Neutrophil (primary cell): ENCODE data around the gene PKP3.
"Not testable (repeated sequence)": the region's sequence is repeated elsewhere in the genome, so short reads cannot be mapped to it uniquely, and the experiment has no call there.

Experiments used
- H3K27ac ChIP-seq: fragments of 200-600 bp; sonication (generic); 2 replicates; pipeline ENCODE4 v1.5.1; 2016; ENCODE audit warnings: mild to moderate bottlenecking, moderate library complexity
- H3K27me3 ChIP-seq: fragments of 200-600 bp; sonication (generic); 2 replicates; pipeline ENCODE4 v1.6.0; 2016; ENCODE audit warnings: mild to moderate bottlenecking
- H3K36me3 ChIP-seq: fragments of 200-600 bp; sonication (generic); 2 replicates; pipeline ENCODE4 v1.5.1; 2017
- H3K4me1 ChIP-seq, 2 experiments: fragments of 200-600 bp in 1 of 2; sonication (generic) in 1 of 2; 1 replicate in 1 of 2; 2 replicates in 1 of 2; pipeline versions ENCODE4 v1.5.1 to v1.6.1; 2013 to 2016; ENCODE audit warnings: low read depth in 1 of 2, low read length in 1 of 2, mild to moderate bottlenecking in 1 of 2, moderate library complexity in 1 of 2; ENCODE audit not compliant: control insufficient read depth in 1 of 2, insufficient read depth in 1 of 2
- H3K4me3 ChIP-seq, 2 experiments: fragments of 200-600 bp in 1 of 2; sonication (generic) in 1 of 2; 1 replicate in 1 of 2; 2 replicates in 1 of 2; pipeline ENCODE4 v1.5.1; 2013 to 2016; ENCODE audit warnings: low read depth in 1 of 2, low read length in 1 of 2, mild to moderate bottlenecking in 1 of 2, moderate library complexity in 1 of 2
- H3K9me3 ChIP-seq: fragments of 200-600 bp; sonication (generic); 2 replicates; pipeline ENCODE4 v1.5.1; 2016
- TF ChIP-seq, protein P1 (sequence below): fragments of 200-600 bp; sonication (generic); IDR thresholded peaks from 2 replicates; pipeline ENCODE4 v1.5.1; 2016; ENCODE audit warnings: antibody characterized with exemption

The PKP3 gene

GRCh38 chr11:433641-434040 lies 39.6 kb downstream of the PKP3 start:
- H3K36me3 ChIP-seq, result no peaks in the 10 kb centered on the region
- H3K9me3 ChIP-seq, result no peaks in the 10 kb centered on the region
- H3K4me3 ChIP-seq, result no peak overlapping the region
- no peaks in the 10 kb centered on the region for H3K27me3 ChIP-seq
- TF ChIP-seq, protein P1, sequence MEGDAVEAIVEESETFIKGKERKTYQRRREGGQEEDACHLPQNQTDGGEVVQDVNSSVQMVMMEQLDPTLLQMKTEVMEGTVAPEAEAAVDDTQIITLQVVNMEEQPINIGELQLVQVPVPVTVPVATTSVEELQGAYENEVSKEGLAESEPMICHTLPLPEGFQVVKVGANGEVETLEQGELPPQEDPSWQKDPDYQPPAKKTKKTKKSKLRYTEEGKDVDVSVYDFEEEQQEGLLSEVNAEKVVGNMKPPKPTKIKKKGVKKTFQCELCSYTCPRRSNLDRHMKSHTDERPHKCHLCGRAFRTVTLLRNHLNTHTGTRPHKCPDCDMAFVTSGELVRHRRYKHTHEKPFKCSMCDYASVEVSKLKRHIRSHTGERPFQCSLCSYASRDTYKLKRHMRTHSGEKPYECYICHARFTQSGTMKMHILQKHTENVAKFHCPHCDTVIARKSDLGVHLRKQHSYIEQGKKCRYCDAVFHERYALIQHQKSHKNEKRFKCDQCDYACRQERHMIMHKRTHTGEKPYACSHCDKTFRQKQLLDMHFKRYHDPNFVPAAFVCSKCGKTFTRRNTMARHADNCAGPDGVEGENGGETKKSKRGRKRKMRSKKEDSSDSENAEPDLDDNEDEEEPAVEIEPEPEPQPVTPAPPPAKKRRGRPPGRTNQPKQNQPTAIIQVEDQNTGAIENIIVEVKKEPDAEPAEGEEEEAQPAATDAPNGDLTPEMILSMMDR, result no peak
- H3K27ac ChIP-seq, result no peak overlapping the region
- H3K4me1 ChIP-seq, result no peaks in the 10 kb centered on the region

GRCh38 chr11:434496-434895 lies 40.5 kb downstream of the PKP3 start:
- no peaks in the 10 kb centered on the region for H3K4me1 ChIP-seq
- H3K36me3 ChIP-seq, result no peaks in the 10 kb centered on the region
- TF ChIP-seq, protein P1, result no peak
- H3K4me3 ChIP-seq, result no peak overlapping the region
- H3K27ac ChIP-seq, result no peak overlapping the region
- no peaks in the 10 kb centered on the region for H3K9me3 ChIP-seq
- H3K27me3 ChIP-seq, result no peaks in the 10 kb centered on the region

GRCh38 chr11:434999-435740 lies 41.2 kb downstream of the PKP3 start:
- not testable (repeated sequence) for H3K36me3 ChIP-seq, H3K27ac ChIP-seq, H3K4me3 ChIP-seq, H3K4me1 ChIP-seq, H3K9me3 ChIP-seq, H3K27me3 ChIP-seq

DNA sequence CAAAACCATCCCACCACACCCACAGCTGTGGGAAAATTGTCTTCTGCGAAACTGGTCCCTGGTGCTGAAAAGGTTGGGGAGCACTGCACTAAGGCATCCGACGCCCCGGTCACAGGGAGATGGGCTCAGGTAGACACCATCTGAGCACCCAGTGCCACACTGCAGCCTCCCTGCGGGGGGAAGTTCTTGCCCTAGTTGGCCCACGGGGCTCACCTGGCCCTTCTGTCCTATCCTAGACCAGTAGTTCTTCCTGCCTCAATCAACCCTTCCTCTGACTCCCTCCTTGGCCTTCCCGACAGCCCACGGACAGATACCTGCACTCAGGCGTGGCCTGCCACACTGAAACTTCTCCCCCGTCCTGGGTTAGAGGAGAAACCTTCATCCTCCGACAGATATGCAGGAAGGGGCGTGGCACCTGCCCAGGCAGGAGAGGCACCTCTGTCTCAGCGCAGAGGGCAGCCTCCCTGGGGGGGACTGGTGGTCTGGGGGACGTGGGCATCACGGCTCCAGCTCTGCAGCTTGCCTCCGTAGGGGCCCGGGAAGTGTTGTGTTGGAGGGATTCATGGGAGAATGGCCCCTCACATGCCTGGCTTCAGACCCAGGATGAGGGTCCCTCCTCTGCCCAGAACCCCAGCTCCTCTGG lies 43.3 kb downstream of the PKP3 start:
- TF ChIP-seq, protein P1, result no peak
- Histone ChIP-seq H3K4me1 (no peaks in the 10 kb centered on the region), H3K4me3 (no peak overlapping the region), H3K27me3 (peaks cover 20% of the 10 kb centered on the region), H3K9me3 (no peaks in the 10 kb centered on the region), H3K36me3 (no peaks in the 10 kb centered on the region), H3K27ac (no peak overlapping the region)

DNA sequence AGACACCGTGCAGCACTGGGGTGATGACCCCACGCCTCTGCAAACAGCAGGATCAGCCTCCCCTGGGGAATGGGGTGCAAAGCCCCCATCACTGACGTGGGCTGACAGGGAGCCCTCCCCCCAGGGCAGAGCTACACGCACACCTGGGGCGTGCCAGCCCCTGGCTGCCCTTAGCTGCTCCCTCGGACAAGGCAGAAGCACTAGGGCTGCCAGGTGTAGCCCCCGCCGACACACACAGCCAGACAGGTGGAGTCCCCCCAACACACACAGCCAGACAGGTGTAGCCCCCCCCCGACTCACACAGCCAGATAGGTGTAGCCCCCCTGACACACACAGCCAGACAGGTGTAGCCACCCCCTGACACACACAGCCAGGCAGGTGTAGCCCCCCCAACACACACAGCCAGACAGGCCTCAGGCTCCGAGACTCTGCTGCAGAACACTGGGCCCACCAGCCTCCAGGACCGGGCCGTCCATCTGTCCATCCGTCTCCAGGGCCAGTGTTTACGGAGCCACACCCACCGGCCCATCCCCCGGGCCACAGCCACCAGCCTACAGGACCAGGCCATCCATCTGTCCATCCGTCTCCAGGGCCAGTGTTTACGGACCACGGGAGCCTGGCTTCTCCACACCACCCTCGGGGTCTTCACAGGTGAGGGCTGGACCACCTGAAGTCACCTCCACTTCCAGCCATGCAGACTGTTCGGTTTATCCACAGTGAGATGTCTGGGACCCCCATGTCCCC lies 44.3 kb downstream of the PKP3 start:
- H3K4me3 ChIP-seq, result no peak overlapping the region
- no peaks in the 10 kb centered on the region for H3K9me3 ChIP-seq
- no peaks in the 10 kb centered on the region for H3K4me1 ChIP-seq
- peaks cover 29% of the 10 kb centered on the region for H3K27me3 ChIP-seq
- TF ChIP-seq, protein P1, result no peak
- H3K27ac ChIP-seq, result no peak overlapping the region
- no peaks in the 10 kb centered on the region for H3K36me3 ChIP-seq
